GM21786 (cell line): ENCODE data around the gene HOXD12.

Experiments
- ATAC-seq: cut with Tn5 transposase; IDR thresholded peaks from one replicate; pipeline ENCODE4 v1.9.1; 2021; ENCODE audit not compliant: unreplicated experiment

Gene HOXD12

DNA sequence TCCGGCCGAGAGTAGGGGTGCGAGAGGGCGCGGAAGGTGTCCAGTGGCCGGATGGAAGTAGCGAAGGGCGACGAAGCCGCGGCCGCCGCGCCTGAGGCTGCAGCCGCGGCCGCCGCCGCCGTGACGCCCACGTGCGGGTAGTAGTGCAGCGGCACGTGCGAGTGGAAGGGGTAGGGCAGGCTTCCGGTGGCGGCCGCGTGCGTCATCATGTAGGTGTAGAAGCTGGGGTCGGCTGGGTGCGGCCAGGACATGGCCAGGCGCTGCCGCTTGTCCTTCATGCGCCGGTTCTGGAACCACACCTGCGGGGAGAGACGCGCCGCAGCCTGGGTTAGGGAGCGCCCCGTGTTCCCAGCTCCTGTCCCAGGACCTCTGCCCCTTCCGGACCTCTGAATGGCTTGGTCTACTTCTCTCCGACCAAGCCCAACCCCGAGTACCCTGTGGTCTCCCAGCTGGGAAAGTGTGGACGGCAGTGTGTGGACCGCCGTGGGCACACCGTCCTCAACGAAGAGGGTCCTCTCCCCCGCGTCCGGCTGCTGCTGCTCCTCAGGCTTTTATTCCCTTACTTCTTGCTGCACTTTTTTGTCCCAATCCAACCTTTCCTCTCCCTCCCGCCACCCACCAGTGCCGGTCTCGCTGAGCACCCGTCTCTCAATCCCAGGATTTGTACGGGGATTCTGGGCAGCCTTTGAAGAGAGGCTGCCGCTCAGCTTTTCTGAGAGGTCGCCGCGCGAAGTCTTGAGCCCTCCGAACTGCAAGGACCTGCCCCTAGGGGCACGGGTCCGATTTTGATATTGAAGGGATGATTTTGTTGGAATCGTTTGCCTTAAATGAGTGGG is 18.8 kb upstream of the HOXD12 start:
- no peak for ATAC-seq

DNA sequence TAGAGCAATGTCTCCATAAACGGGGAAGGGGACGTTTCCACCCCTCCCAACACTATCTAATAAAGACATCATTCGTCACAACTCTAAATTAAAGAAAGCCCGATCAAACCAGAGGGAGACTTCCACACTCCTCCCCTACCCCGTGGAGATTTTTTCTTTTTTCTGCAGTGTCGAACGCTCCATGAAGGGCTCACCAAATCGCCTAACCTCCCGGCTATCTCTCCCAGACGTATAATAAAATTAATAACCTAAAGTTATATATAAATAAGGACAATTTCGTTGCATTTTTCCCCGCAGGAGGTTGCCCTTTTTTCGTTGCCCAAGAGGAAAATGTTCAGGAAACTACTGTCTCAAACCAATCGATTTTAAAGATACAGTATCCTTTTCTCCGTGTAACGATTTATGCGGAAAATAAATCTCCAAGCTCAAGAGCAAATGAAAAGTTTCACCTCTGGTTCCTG is 18.2 kb upstream of the HOXD12 start:
- no peak for ATAC-seq

DNA sequence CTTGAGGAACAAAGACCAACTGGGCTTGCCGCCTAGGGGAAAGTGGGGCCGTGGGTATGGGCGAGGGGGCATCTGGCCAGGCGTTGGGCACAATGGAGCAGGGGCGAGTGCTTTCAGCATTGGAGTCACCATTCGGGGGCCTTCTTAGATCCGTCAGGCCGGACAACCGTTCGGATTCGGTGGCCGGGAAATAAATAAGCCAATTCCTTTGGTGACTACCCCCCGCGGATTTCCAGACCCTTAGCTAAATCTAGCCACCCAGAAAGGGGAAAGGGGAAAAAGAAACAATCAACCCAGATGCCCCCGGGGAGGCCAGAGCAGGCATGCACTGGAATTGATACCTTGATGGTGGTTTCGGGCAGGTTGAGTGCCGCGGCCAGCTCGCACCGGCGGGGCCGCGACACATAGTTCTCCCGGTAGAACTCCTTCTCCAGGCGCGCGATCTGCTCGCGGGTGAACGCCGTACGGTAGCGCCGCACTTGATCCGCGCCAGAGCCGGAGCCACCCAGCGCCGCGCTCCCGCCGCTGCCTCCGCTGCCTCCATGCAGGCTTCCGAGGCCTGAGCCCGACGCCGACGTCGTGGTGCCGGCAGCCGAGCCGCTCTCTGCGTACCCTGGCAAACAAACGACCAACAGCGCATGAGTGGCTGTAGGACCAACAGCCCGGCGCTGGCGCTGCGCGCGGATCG is 17.6 kb upstream of the HOXD12 start:
- ATAC-seq = no peak

DNA sequence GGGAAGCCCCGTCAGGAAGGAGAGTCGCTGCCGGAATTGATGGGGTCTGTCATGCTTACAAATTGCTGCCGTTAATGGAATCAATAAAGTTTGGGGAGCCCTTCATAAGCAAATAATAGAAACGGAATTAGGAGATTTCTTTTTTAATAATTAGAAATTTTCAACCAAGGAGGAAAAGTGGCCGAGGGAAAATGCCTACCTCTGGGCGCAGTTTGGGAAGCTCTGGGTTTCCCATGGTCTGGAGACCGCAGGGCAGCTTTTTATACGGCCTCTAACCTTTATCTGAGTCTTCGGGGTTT is 17.1 kb upstream of the HOXD12 start:
- no peak for ATAC-seq

DNA sequence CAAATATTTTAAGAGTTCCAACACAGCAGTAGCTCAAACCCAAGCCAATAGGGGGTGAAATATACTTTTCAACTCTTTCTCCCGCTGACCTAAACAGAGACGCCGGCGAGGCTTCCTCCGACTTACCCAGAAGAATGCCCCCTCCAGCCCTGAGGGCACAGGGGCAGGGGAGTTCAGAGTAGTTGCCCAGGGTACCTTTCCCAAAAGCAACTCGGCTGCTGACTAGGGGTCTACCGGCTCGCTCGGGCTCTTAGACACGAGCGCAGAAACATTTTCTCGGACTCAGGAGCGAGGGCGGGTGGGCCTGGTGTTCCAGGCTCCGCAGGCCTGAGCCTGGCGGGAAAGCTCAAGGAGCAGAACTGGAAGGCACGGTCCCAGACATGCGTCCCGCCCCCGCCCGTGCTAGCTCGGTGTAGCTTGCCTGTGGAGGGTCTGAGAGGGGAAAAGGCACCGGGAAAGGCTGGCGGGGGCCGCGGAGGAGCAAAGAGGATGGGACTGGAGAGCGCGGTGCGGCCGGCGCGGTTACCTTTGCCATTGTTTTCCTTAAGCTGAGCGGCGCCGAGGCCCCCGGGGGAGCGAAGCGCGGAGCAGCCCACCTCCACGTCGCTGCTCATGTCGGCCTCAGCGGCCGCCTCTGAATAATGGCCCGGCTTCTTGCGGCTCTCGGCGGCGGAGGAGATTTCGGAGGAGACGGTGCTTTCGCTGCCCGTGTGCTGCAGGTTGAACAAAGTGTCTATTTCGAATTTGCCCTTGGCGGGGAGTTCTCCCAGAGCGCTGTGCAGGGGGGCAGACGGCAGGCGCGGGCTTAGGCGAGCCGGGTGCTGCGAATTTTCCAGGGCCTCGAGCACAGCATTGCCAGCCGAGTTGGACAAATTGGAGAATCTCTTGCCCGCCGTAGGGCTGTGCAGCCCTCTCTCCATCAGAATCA is 16.5 kb upstream of the HOXD12 start:
- ATAC-seq = no peak

DNA sequence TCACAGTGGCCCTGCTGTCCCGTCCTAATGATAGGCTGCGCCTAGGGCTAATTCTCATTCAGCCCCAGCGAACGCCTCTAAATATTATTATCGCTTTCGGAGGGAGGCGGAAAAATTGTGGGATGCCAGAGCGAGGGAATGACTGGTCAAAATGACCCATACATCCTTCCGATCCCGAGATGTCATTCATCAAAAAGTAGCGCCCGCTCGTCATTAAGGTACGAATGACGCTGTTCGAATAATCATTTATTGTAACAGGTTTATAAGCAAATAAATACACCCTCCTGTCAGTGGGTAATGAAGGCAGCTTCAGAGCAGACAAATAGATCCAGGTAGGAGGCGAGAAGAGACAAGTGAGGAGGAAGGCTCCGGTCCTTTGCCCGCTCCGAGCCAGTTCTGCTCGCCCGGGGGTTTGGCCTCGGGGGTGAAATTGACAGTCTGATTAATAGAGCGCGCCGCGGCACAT is 15.8 kb upstream of the HOXD12 start, which contains the start of gene EVX2:
Gene EVX2 (minus strand): TSS at position 167 of the 466 bp plus-strand sequence. CDS start 186 bp downstream, outside the sequence.
- no peak for ATAC-seq

DNA sequence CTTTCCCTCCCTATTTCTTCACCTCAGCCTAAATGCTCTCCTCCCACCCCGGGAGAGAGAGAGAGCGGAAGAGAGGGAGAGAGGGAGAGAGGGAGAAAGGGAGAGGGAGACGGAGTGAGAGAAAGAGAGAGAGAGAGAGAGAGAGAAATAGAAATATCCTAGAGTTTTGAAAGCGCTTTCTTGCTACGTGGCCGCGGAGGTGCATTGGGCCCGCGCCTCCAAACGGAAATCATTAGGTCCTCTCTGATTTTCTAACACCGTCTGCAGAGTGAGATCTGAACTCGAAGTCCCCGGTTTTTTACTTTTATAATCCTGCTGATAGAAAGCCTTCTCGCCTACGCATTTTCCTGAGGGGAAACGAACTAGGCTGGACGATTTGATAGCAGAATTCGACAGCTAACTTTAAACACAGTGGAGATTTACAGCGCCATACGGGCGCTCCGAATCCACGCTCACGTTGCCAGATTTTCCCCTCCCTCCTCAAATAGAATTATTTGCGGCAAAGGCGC is 14.9 kb upstream of the HOXD12 start:
- ATAC-seq = no peak

DNA sequence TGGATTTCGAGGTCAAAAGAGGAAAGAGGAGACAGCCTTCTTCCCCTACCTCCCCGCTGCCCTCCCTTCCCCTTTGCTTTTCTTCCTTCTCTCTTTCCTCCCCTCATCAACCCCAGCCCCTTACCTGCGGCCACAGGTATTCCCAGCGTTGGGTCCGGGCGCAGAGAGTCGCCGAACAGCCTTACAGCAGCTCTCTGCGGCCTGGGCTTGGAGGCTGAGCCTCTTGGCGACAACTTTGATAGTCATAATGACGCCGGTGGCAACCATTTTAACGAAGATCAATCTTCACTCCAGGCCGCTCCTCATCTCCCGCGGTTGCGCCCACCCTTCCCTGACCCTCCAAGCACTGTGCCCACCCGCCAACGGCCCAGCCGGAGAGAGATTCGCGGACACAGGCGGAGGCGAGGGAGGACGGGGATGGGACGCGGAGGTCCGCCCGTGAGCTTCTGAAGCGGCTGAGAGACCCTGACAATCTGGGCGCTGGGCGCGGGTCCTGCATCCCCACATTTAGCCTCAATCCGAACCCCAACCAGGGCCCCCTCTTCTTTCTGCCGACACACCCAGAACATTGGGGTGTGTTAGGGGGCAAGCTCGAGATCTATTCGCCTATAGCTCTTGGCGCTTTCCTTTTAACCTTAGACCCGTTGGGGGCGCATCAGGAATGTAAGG is 14.3 kb upstream of the HOXD12 start:
- ATAC-seq = no peak

DNA sequence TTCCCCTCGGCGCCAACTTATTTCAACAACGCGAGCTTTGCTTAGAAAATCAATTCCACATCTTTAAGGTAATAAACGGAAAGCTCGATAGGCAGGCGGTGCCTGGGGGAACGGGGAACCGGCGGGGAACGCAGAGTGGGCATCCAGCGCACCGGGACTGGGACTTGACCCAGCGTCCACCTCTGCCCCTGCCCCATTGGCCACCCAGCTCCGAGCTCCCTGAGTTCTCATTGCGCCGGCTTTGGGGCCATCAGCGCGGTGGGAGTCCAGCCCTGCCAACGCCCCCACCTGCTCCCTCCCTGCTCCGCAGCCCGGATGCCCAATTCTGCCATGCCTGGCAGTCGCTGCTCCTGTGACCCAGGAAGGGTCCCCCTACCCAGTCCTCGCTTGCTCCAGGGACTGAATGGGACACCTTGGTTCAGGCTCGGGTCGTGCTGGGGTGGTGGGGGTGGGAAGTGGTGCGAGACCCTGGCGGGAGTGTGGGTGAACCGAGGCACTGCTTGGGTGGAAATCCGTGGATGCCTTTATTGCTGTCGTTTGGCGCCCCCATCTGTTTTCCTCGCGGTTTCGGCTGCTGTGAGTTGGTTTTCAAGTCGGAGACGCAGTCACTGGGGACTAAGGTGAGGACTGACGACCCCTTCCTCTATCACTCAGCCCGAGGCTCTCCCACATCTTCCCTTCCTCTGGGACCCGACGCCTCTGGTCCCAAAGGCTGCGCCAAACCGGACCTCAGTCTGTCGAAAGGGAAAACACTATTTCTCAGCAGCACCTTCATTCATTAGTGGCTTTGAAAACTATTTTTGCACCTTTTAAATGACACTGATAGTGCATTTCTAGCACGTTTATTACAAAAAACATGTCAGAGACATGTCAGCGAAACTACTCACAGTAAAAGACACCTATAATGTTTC is 13.5 kb upstream of the HOXD12 start:
- ATAC-seq = no peak

DNA sequence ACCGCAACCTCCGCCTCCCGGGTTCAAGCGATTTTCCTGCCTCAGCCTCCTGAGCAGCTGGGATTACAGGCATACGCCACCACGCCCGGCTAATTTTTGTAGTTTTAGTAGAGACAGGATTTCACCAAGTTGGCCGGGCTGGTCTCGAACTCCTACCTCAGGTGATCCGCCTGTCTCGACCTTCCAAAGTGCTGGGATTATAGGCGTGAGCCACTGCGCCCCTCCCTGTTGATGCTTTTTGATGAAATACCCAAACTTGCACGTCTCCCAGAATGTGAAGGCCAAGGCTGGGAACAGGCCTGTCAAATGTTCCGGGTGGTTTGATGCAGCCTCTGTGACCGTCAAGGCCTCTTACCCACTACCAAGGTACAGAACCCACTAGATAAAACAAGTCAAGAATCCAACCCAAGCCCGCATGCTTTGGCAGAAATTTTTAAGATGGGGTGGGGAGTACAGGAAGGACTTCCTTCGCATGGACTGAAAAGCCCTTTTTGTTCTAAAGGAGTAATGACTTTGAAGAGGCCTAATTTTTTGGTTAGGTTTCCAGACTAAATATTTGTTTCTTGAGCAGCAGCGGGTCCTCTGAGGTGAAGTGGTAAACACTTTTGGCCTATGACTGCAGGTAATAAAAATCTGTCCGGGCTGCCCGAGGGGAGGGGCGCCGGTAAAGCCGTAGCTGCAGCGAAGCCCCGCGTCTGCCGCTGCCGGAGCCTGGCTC is 12.1 kb upstream of the HOXD12 start:
- no peak for ATAC-seq

DNA sequence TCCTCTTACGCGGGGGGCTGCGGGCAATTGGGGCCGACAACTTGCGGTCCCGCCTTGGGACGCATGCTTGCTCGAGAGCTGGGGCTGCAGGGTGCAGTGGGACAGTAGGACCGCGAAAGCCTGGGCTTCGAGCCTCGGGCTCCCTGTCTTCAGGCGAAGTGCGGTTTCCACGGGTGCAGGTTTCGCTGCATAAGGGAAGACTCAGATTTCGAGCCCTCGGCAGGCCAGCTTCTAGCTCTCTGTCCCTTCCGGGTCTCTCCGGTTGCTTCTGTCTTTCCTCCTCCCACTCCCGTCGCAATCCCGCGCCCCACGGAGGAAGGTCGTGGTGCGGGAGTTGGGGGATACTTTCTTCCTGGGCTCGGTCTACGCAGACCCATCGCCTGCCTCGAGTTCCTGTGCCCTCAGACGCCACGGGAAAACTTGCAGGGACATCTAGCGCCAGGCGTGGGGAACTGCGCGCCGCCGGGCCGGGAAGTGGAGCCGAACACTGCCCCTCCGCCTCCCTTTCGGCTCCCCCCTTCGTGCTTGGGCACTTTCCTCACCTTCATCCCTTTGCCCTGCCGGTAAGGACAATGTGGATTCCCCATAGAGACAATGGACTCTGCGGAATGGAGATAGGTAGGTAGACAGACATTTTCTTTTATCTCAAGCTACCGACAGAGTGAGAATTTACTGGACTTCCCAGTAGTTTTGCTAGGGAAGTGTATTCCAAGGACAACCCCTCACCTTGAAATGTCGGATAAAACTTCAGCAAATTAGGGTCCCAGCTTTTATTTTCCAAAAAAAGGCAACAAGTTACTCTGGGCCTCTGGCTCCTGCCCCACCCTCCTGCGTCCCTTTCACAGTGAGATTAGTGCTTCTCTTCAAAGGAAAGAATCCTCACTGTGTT is 11.3 kb upstream of the HOXD12 start:
- ATAC-seq = no peak

DNA sequence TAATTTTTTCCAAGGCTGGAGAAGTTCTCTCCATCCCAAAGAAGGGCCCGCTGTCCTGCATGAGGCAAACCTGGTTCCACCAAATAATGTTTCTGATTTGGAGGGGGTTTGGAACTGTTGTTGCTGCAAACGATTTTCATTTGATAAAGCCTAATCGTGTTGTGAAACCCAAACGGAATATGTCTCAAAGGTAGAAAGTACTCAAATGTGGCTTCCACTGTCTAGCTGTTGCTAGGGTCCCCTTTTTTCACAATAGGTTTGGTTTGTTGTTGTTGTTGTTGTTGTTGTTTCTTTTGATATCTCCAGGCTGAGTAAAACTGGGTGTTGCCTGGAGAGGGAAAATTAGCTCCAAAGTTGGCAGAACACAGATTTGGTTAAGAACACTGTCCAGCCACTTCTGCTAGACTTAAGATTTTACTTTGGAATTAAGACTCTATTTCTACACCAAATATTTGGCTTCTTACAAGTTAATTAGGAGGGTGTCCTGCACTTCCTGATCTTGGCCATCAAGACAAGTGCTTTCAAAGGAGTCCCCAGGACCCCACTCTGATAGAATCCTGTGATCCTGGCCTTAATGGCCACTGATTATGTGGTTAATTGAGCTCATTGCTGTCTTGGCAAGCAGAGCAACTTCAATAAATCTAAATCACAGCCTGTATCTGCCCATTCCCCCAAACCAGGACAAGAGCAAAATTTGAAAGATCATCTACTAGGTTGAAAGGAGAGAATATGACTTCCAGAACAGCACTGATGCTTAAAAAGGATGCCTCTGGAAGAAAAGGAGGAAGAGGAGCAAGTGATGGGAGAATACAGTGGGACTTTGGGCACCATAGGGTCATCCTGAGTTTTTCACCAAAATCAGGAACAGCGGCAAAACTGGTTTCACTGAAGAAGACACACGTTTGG is 10.4 kb upstream of the HOXD12 start:
- ATAC-seq = no peak

DNA sequence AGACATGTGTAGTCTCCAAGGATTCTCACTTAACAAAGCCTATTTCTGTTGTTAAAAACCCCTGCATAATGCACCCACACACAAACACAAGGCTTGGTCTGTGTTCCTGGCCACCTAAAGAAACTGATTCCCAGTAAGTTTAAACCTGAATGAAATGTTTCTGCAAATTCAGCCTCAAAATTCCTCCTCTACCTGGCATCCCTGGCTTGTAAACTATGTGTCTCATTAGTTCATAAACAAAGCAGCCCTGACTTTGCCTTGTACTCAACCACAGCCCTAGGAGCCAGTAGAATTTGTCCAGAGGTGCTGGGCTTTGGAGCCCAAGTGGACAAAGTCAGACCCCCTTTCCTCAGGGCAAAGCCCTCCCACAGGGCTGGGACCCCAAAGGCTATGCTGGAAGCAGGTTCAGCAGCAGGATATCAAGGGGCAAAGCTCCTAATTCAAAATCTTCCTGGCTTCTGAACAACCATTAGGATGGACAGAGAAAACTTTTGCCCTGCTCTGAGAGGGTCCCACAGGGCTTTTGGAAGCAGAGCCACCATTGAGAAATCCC is 9.7 kb upstream of the HOXD12 start:
- no peak for ATAC-seq

DNA sequence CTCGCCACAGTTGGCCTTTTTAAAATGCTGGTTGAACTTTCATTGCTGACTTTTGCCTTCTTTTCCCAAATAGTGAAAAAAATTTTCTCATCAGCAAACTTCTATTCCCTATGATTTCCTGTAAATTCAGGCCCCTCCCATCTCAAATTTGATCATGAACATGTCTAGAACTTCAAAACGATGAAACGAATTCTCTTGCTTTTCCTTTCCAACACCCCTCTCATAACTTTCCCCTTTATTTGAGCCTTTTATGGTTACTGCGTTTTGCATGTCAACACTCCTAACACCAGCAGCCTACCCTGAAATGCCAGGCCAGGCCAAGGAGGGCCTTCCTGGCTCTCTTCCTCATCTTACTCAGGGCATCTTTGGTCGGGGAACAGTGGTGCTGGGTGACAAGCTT is 8.7 kb upstream of the HOXD12 start:
- ATAC-seq = no peak

DNA sequence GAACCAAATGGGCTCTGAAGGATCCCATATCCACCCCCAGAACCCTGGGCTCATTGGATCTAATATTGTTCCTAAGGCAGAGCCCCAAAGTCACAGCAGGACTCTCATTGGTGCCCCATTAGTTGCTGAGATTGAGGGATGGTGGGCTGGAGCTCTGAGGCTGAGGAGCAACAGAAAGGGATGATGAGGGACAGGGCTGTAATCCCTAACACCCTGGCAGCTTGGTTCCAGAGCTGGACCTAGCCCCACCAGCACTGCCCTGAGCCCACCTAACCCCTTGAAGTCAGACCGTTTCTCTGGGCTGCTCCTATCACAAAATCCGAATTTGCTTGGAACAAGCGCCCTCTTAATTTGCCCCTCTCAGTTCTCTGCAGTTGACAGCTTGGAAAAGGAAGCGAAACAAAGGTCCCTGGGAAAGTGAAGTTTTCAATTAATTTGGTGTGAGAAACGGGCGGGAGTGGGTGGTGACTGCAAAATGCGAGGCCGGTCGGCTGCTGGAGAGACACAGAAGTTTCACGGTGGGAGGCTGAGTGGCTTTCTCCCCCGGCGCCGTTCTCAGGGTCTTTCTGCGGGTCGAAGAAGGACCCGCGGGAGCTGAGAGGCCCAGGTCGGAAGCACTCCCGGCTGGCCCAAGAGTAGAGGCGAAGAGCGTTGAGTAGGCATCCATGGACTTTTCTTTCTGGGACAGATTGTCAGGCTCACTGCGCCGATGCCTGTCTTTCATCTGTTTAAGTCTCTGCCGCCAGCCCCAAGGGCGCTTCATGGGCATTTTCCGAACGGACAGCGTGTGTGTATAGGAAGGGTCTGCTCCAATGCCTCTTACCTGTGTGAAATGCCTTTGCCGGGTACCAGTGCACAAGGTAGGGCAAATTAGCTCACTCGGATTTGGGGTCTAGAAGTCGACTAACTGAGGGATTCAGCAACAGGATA is 8.0 kb upstream of the HOXD12 start:
- ATAC-seq = no peak
